Thyroid gland (tissue), 4 donors: ENCODE data around the gene C11orf24.

ENCODE experiments used
- CTCF ChIP-seq, 6 experiments: fragments of 200-600 bp in 3 of 6; fragments of 450-650 bp in 3 of 6; sonication (generic) in 3 of 6; IDR thresholded peaks; one replicate each; pipeline ENCODE4 v1.5.1; 2016 to 2019; ENCODE audit warnings: antibody characterized with exemption in 6 of 6, mild to moderate bottlenecking in 2 of 6, inconsistent platforms in 1 of 6, moderate library complexity in 1 of 6
- POLR2A ChIP-seq, 2 donors: fragments of 450-650 bp; IDR thresholded peaks; one replicate each; pipeline ENCODE4 v1.6.1; 2017; ENCODE audit warnings: antibody characterized with exemption in 2 of 2, mild to moderate bottlenecking in 2 of 2, moderate library complexity in 1 of 2

- TF ChIP-seq CTCF (IDR thresholded peaks at IDR 0.05) (no peak), POLR2A (IDR thresholded peaks at IDR 0.05) (no peak)
Measured at GRCh38 chr11:68274306-68274705, 2.5 kb upstream of the C11orf24 start.
